WTC11 (cell line): ENCODE data around the gene FIGNL2. TPM values are rescaled to one million over a fixed set of nuclear protein-coding genes. Genes with fewer than 3 reads are reported as not detected.

Source experiments
- ATAC-seq: fragments of 200-7000 bp; cut with Tn5 transposase; 2 replicates; pipeline ENCODE4 v1.10.0; 2021; ENCODE audit warnings: mild to moderate bottlenecking, moderate library complexity
- CTCF ChIA-PET: fragments of 300-600 bp; sonication (Branson Sonifier 250); formaldehyde crosslinking; loops from one replicate; lab custom pipeline; 2021; ENCODE audit warnings: antibody characterized with exemption; lab: Charles Lee
- POLR2A ChIA-PET: fragments of 350-600 bp; sonication (Branson Sonifier 250); formaldehyde crosslinking; loops from one replicate; lab custom pipeline; 2021; ENCODE audit warnings: antibody characterized with exemption; lab: Charles Lee
- DNase-seq: peaks from one replicate; pipeline ENCODE4 v3.0.0; 2021; ENCODE audit warnings: low spot score
- H3K27ac Mint-ChIP-seq: 2 replicates; pipeline ENCODE4 v1.8.0; 2021; ENCODE audit warnings: mixed read lengths
- H3K27me3 Mint-ChIP-seq: 2 replicates; pipeline ENCODE4 v1.8.0; 2021; ENCODE audit warnings: low read depth, mild to moderate bottlenecking, moderate library complexity, mixed read lengths
- H3K36me3 Mint-ChIP-seq: 2 replicates; pipeline ENCODE4 v1.8.0; 2021; ENCODE audit warnings: mixed read lengths
- H3K4me1 Mint-ChIP-seq: 2 replicates; pipeline ENCODE4 v1.8.0; 2022; ENCODE audit warnings: mixed read lengths
- H3K4me3 Mint-ChIP-seq: 2 replicates; pipeline ENCODE4 v1.8.0; 2021; ENCODE audit warnings: mild to moderate bottlenecking, moderate library complexity, mixed read lengths
- H3K9me3 Mint-ChIP-seq: 2 replicates; pipeline ENCODE4 v1.8.0; 2021; ENCODE audit warnings: mixed read lengths
- ATF1 ChIP-seq: sonication (generic); formaldehyde crosslinking; IDR thresholded peaks from 2 replicates; pipeline ENCODE4 v1.8.1; 2023; ENCODE audit warnings: mild to moderate bottlenecking, moderate library complexity, missing genetic modification reagents
- EMX1 ChIP-seq: fragments of 250-450 bp; sonication (Bioruptor Pico); IDR thresholded peaks from 2 replicates; pipeline ENCODE4 v1.8.0; 2021; ENCODE audit warnings: mild to moderate bottlenecking
- FOXK1 ChIP-seq: sonication (generic); formaldehyde crosslinking; IDR thresholded peaks from 2 replicates; pipeline ENCODE4 v1.8.0; 2022; ENCODE audit warnings: mild to moderate bottlenecking, moderate library complexity, missing genetic modification reagents
- GTF2I ChIP-seq: fragments of 250-450 bp; sonication (Bioruptor Pico); conservative IDR thresholded peaks from 2 replicates; pipeline ENCODE4 v1.4.0; 2021; ENCODE audit warnings: mild to moderate bottlenecking
- HMGA2 ChIP-seq: fragments of 250-450 bp; sonication (Bioruptor Pico); IDR thresholded peaks from 2 replicates; pipeline ENCODE4 v1.4.0; 2021; ENCODE audit warnings: mild to moderate bottlenecking, moderate library complexity
- MXD4 ChIP-seq: fragments of 250-450 bp; sonication (Bioruptor Pico); IDR thresholded peaks from 2 replicates; pipeline ENCODE4 v1.8.0; 2021; ENCODE audit warnings: mild to moderate bottlenecking, moderate library complexity, borderline replicate concordance
- MYBL2 ChIP-seq: sonication (generic); formaldehyde crosslinking; IDR thresholded peaks from 2 replicates; pipeline ENCODE4 v1.8.1; 2023; ENCODE audit warnings: mild to moderate bottlenecking, moderate library complexity, missing genetic modification reagents
- NR1H2 ChIP-seq: sonication (generic); formaldehyde crosslinking; IDR thresholded peaks from 2 replicates; pipeline ENCODE4 v1.9.0; 2021; ENCODE audit warnings: mild to moderate bottlenecking, moderate library complexity, missing genetic modification reagents
- RORB ChIP-seq: fragments of 250-450 bp; sonication (Bioruptor Pico); IDR thresholded peaks from 2 replicates; pipeline ENCODE4 v1.9.0; 2021; ENCODE audit warnings: mild to moderate bottlenecking
- SP1 ChIP-seq: sonication (generic); formaldehyde crosslinking; conservative IDR thresholded peaks from 2 replicates; pipeline ENCODE4 v1.8.1; 2022; ENCODE audit warnings: missing genetic modification reagents
- TEAD1 ChIP-seq: sonication (generic); formaldehyde crosslinking; IDR thresholded peaks from 2 replicates; pipeline ENCODE4 v1.8.0; 2022; ENCODE audit warnings: mild to moderate bottlenecking, missing genetic modification reagents
- ZBTB21 ChIP-seq: sonication (generic); formaldehyde crosslinking; IDR thresholded peaks from 2 replicates; pipeline ENCODE4 v1.8.1; 2023; ENCODE audit warnings: mild to moderate bottlenecking, missing genetic modification reagents, borderline replicate concordance
- ZNF317 ChIP-seq: sonication (generic); formaldehyde crosslinking; IDR thresholded peaks from 2 replicates; pipeline ENCODE4 v1.8.1; 2023; ENCODE audit warnings: low read depth, mild to moderate bottlenecking, moderate library complexity, missing genetic modification reagents, borderline replicate concordance
- ZNF423 ChIP-seq: fragments of 250-450 bp; sonication (Bioruptor Pico); IDR thresholded peaks from 2 replicates; pipeline ENCODE4 v2.1.2; 2022; ENCODE audit warnings: mild to moderate bottlenecking, moderate library complexity
- ZNF671 ChIP-seq: fragments of 250-450 bp; sonication (Bioruptor Pico); IDR thresholded peaks from 2 replicates; pipeline ENCODE4 v1.8.0; 2021; ENCODE audit warnings: mild to moderate bottlenecking
- total RNA-seq: library from RNA; stranded (reverse); gene quantifications from 3 replicates; pipeline ENCODE4 v1.2.3, GENCODE V29; 2021
- TF ChIP-seq, protein P1 (sequence below): sonication (generic); formaldehyde crosslinking; IDR thresholded peaks from 2 replicates; pipeline ENCODE4 v1.8.0; 2022; ENCODE audit warnings: mild to moderate bottlenecking, missing genetic modification reagents
- TF ChIP-seq, protein P2 (sequence below): sonication (generic); formaldehyde crosslinking; IDR thresholded peaks from 2 replicates; pipeline ENCODE4 v1.8.0; 2022; ENCODE audit warnings: mild to moderate bottlenecking, missing genetic modification reagents
- TF ChIP-seq, protein P3 (sequence below): fragments of 250-450 bp; sonication (Bioruptor Pico); IDR thresholded peaks from 2 replicates; pipeline ENCODE4 v1.9.0; 2021; ENCODE audit warnings: mild to moderate bottlenecking
- TF ChIP-seq, protein P4 (sequence below): sonication (generic); formaldehyde crosslinking; IDR thresholded peaks from 2 replicates; pipeline ENCODE4 v1.8.1; 2023; ENCODE audit warnings: mild to moderate bottlenecking, missing genetic modification reagents, moderate library complexity
- TF ChIP-seq, protein P5 (sequence below): fragments of 250-450 bp; sonication (Bioruptor Pico); IDR thresholded peaks from 2 replicates; pipeline ENCODE4 v1.9.0; 2021; ENCODE audit warnings: mild to moderate bottlenecking, borderline replicate concordance
- TF ChIP-seq, protein P6 (sequence below): sonication (generic); formaldehyde crosslinking; IDR thresholded peaks from 2 replicates; pipeline ENCODE4 v1.8.1; 2022; ENCODE audit warnings: low read depth, missing genetic modification reagents, borderline replicate concordance

The FIGNL2 gene
- total RNA-seq, 1 experiment from 2014 or later = 9.9 TPM

DNA sequence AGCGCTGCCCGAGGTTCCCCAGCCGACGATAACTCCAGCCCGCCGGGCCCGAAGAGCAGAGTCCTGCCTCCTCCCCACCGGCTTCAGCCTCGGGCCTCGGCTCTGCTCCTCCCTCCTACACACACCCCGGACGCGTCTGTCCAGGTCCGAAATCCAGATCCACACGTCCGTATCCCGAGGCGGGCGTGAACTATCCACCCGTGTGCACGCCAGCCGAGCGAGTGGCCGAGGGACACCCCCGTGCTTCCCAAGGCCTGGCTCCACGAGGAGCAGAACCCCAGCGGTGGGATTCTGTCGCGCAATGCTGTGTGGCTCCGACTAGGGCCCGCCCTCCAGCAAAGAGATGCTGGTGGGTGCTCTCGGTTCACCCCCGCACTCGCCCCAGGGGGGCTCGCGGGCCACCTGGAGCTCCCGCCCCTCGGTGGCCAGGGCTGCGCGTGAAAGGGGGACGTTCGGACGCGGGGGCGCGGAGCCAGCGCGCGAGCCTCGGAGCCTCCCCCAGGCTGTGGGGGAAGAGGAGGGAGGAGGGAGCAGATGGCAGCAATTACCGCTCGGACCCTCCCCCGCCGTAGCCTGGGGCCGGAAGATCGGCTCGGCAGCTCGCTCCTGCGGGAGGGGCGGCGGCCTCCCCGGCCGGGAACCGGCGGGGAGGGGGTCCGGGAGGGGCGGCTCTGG, 20.4 kb upstream of the FIGNL2 start (continued):
- TF ChIP-seq, protein P1, sequence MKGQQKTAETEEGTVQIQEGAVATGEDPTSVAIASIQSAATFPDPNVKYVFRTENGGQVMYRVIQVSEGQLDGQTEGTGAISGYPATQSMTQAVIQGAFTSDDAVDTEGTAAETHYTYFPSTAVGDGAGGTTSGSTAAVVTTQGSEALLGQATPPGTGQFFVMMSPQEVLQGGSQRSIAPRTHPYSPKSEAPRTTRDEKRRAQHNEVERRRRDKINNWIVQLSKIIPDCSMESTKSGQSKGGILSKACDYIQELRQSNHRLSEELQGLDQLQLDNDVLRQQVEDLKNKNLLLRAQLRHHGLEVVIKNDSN (CRISPR knock-in tag) = no peak
- TF ChIP-seq ZNF671 (CRISPR knock-in tag) (no peak), ZNF317 (0 out of 2 replicates have a peak, but pooled peaks have one; percentile 26), ZNF423 (CRISPR knock-in tag) (peak; percentile 74)
- TF ChIP-seq, protein P2, sequence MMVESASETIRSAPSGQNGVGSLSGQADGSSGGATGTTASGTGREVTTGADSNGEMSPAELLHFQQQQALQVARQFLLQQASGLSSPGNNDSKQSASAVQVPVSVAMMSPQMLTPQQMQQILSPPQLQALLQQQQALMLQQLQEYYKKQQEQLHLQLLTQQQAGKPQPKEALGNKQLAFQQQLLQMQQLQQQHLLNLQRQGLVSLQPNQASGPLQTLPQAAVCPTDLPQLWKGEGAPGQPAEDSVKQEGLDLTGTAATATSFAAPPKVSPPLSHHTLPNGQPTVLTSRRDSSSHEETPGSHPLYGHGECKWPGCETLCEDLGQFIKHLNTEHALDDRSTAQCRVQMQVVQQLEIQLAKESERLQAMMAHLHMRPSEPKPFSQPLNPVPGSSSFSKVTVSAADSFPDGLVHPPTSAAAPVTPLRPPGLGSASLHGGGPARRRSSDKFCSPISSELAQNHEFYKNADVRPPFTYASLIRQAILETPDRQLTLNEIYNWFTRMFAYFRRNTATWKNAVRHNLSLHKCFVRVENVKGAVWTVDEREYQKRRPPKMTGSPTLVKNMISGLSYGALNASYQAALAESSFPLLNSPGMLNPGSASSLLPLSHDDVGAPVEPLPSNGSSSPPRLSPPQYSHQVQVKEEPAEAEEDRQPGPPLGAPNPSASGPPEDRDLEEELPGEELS = 0 out of 2 replicates have a peak, but pooled peaks have one; percentile 39

DNA sequence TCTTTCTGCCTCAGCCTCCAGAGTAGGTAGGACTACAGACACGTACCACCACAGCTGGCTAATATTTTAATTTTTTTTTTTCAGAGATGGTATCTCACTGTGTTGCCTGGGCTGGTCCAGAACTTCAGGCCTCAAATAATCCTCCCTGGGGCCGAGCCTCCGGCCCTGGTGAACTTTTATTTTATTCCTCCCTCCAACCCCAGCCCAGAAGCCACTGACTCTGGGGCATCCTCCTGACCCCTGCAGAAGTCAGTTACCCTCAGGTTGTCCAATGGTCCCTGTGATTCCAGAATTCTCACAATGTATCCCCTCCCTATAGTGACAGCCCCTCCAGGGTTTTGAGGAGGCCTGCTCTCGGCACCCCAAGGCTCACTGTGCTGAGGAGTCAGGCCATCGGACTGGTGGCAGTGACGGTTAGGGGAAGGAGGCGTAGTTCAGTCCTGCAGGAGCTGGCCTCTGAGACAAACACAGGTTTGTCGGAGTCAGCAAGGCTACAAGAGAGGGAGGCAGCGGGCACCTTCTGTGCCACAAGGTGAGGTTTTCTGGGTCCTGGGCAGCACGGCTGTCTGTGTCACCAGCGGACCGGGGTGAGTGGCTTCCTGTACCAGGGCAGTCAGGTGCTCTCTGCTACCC, 19.4 kb upstream of the FIGNL2 start:
- peaks cover 76% of the 10 kb centered on the region for H3K4me1 Mint-ChIP-seq
- DNase-seq = no peak
- no peak overlapping the region for H3K27ac Mint-ChIP-seq
- H3K36me3 Mint-ChIP-seq = no peaks in the 10 kb centered on the region
- CTCF ChIA-PET = interaction anchor here (1.8 to 1.9 kb wide), 2 partner anchors 44 to 47 kb away, joined by 5 read pairs; no protein-coding TSS in a partner anchor
- H3K9me3 Mint-ChIP-seq = no peaks in the 10 kb centered on the region
- peaks cover 65% of the 10 kb centered on the region for H3K27me3 Mint-ChIP-seq
- TF ChIP-seq, protein P3, sequence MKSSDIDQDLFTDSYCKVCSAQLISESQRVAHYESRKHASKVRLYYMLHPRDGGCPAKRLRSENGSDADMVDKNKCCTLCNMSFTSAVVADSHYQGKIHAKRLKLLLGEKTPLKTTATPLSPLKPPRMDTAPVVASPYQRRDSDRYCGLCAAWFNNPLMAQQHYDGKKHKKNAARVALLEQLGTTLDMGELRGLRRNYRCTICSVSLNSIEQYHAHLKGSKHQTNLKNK = no peak
- TF ChIP-seq TEAD1 (no peak), EMX1 (CRISPR knock-in tag) (no peak), RORB (CRISPR knock-in tag) (no peak), MYBL2 (no peak), ZBTB21 (CRISPR knock-in tag) (no peak), MXD4 (CRISPR knock-in tag) (no peak), HMGA2 (CRISPR knock-in tag) (no peak), ZNF317 (no peak), FOXK1 (CRISPR knock-in tag) (no peak), ATF1 (no peak), SP1 (CRISPR knock-in tag) (no peak), GTF2I (CRISPR knock-in tag) (no peak), NR1H2 (CRISPR knock-in tag) (no peak)
- TF ChIP-seq, protein P4, sequence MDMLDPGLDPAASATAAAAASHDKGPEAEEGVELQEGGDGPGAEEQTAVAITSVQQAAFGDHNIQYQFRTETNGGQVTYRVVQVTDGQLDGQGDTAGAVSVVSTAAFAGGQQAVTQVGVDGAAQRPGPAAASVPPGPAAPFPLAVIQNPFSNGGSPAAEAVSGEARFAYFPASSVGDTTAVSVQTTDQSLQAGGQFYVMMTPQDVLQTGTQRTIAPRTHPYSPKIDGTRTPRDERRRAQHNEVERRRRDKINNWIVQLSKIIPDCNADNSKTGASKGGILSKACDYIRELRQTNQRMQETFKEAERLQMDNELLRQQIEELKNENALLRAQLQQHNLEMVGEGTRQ (CRISPR knock-in tag) = no peak
- TF ChIP-seq, protein P5, sequence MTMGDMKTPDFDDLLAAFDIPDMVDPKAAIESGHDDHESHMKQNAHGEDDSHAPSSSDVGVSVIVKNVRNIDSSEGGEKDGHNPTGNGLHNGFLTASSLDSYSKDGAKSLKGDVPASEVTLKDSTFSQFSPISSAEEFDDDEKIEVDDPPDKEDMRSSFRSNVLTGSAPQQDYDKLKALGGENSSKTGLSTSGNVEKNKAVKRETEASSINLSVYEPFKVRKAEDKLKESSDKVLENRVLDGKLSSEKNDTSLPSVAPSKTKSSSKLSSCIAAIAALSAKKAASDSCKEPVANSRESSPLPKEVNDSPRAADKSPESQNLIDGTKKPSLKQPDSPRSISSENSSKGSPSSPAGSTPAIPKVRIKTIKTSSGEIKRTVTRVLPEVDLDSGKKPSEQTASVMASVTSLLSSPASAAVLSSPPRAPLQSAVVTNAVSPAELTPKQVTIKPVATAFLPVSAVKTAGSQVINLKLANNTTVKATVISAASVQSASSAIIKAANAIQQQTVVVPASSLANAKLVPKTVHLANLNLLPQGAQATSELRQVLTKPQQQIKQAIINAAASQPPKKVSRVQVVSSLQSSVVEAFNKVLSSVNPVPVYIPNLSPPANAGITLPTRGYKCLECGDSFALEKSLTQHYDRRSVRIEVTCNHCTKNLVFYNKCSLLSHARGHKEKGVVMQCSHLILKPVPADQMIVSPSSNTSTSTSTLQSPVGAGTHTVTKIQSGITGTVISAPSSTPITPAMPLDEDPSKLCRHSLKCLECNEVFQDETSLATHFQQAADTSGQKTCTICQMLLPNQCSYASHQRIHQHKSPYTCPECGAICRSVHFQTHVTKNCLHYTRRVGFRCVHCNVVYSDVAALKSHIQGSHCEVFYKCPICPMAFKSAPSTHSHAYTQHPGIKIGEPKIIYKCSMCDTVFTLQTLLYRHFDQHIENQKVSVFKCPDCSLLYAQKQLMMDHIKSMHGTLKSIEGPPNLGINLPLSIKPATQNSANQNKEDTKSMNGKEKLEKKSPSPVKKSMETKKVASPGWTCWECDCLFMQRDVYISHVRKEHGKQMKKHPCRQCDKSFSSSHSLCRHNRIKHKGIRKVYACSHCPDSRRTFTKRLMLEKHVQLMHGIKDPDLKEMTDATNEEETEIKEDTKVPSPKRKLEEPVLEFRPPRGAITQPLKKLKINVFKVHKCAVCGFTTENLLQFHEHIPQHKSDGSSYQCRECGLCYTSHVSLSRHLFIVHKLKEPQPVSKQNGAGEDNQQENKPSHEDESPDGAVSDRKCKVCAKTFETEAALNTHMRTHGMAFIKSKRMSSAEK (CRISPR knock-in tag) = no peak
- TF ChIP-seq, protein P1 (CRISPR knock-in tag) = no peak
- TF ChIP-seq, protein P6, sequence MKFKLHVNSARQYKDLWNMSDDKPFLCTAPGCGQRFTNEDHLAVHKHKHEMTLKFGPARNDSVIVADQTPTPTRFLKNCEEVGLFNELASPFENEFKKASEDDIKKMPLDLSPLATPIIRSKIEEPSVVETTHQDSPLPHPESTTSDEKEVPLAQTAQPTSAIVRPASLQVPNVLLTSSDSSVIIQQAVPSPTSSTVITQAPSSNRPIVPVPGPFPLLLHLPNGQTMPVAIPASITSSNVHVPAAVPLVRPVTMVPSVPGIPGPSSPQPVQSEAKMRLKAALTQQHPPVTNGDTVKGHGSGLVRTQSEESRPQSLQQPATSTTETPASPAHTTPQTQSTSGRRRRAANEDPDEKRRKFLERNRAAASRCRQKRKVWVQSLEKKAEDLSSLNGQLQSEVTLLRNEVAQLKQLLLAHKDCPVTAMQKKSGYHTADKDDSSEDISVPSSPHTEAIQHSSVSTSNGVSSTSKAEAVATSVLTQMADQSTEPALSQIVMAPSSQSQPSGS (CRISPR knock-in tag) = no peak
- TF ChIP-seq, all 79 proteins: peak for 0
- POLR2A ChIA-PET = no interaction called here
- no peak for ATAC-seq
- peak overlapping the region; percentile 78 for H3K4me3 Mint-ChIP-seq
